GM18861 (cell line): ENCODE results near the gene TMEM121B.
A peak's percentile ranks its signal among the peaks of the same experiment; 100 is the strongest.

Experiments used
- ATAC-seq: cut with Tn5 transposase; IDR thresholded peaks from one replicate; pipeline ENCODE4 v1.9.1; 2021; ENCODE audit not compliant: unreplicated experiment

TMEM121B gene

GRCh38 chr22:17095538-17095937 lies 25.6 kb downstream of the TMEM121B start:
- ATAC-seq: no peak

GRCh38 chr22:17093081-17093480 lies 28.1 kb downstream of the TMEM121B start:
- ATAC-seq: no peak

- no peak for ATAC-seq
Observed at GRCh38 chr22:17091851-17092250, 29.3 kb downstream of the TMEM121B start.

DNA sequence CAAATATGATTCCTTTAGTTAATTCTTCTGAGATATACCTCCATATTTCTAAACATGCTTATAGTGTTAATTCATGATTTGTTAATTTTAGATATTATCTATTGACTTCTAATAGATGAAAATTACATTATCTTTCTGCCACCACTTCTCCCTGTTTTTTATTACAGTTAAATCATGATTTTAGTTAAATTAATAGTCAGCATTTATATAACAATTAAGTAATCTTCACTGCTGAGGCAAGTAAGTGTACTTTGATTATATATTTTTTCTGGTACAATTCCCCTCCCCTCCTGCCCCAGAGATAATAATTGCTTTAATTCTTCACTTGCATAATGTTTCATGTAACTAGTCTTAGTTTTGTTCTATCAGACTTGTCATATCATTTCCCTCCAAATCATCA lies 30.6 kb downstream of the TMEM121B start:
- ATAC-seq: no peak

GRCh38 chr22:17087498-17088131 lies 33.5 kb downstream of the TMEM121B start:
- ATAC-seq: peak; percentile 48

- ATAC-seq: no peak
Observed at GRCh38 chr22:17086788-17087497, 34.2 kb downstream of the TMEM121B start.

GRCh38 chr22:17086296-17086695 lies 34.9 kb downstream of the TMEM121B start:
- no peak for ATAC-seq

GRCh38 chr22:17085277-17086181 lies 35.6 kb downstream of the TMEM121B start:
- no peak for ATAC-seq

DNA sequence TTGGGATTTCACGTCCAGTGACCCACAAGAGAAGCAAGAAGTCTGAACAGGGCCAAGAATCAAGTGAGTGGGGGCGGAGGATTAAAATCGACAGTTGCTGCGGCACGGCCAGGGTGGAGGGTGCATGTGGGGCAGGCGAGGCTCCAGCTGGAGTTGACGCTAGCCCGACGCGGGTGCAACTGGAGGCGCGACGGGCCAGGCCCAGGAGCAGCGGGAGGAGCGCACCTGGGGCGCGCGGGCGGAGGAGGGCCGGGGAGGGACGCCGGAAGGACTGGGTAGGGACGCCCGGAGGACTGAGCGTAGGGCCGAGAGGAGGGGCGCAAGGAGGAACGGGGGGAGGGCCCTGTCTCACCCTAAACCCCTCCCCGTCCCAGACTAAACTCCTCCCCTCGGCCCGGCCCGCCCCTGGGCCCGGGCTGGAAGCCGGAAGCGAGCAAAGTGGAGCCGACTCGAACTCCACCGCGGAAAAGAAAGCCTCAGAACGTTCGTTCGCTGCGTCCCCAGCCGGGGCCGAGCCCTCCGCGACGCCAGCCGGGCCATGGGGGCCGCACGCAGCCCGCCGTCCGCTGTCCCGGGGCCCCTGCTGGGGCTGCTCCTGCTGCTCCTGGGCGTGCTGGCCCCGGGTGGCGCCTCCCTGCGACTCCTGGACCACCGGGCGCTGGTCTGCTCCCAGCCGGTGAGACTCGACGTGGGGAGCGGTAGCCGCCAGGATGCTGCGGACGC lies 36.4 kb downstream of the TMEM121B start, which contains the start of gene IL17RA:
TSS of gene IL17RA (plus strand) at position 447 of the 723 bp plus-strand sequence. CDS start at position 539, 92 bp downstream.
- ATAC-seq: peak; percentile 82

GRCh38 chr22:17083811-17084441 lies 37.2 kb downstream of the TMEM121B start:
- no peak for ATAC-seq

DNA sequence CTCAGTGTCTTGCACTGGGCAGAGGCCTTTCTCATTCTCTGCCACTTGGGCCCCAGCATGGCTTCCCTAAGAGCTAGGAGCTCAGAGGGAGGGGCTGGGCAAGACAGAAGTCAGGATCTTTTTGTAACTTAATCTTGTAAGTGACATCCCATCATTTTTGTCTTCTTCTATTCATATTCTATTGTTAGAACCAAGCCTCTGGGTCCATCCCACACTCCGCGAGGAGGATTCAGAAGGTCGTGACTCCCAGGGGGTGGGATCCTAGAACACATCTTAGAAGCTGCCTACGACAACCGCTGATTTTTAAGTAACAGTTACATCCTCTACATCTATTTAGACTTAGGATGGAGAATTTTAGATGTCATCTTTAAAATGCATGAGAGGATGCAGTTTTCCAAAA lies 37.9 kb downstream of the TMEM121B start:
- ATAC-seq: no peak

DNA sequence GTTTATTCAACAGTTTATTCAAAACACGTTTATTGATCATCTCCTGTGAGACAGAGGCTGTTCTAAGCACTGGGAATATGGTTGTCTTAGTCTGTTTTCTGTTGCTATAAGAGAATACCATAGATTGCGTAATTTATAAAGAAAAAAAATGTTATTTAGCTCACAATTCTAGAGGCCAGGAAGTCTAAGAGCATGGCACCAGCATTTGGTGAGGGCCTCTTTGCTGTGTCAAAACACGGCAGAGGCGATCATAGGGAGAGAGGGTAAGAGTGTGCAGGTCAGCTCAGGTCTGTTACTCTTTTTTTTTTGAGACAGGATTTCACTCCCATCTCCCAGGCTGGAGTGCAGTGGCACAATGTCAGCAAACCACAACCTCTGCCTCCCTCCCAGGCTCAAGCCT lies 41.6 kb downstream of the TMEM121B start:
- no peak for ATAC-seq

DNA sequence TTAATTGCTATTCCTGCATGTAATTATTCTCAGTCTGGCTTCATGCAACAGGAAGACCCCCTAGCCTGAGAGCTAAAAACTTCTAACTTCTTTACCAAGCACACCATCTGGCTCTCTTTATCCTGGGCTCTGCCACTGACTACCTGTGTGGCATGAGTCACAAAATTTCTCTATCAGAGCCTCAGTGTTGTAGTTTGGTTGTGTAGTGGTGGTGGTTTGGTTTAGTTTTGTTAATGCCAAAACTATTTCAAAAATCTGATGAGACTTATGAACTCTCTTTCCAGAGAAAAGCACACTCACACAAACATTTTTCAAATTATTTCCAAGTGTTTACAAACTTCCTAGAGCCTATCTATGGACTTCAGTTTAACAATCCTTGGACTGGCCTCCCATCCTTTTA lies 43.9 kb downstream of the TMEM121B start:
- no peak for ATAC-seq

GRCh38 chr22:17074648-17075002 lies 46.5 kb downstream of the TMEM121B start:
- ATAC-seq: no peak

GRCh38 chr22:17072877-17073276 lies 48.3 kb downstream of the TMEM121B start:
- ATAC-seq: no peak
